Sciatic nerve (tissue), 2 donors: ENCODE data around the gene TMEM198. TPM values are rescaled to one million over a fixed set of nuclear protein-coding genes. Genes with fewer than 3 reads are reported as not detected.

ENCODE experiments used
- ATAC-seq: fragments of 200-7000 bp; cut with Tn5 transposase; one replicate; pipeline ENCODE4 v1.9.1; 2020; ENCODE audit warnings: mild to moderate bottlenecking, moderate library complexity
- DNase-seq: peaks from one replicate; pipeline ENCODE4 v3.0.0-alpha.2; 2020; ENCODE audit warnings: low spot score
- intact Hi-C: fragments of 100-400 bp; cut with DNase I; formaldehyde crosslinking; loops from one replicate; pipeline ENCODE4 v1.14.2; 2022
- total RNA-seq: library from RNA; stranded (reverse); fragmentation: NEBNext Ultra II Directional; extraction: Animal tissue kit (Norgen Biotek cat#: 25700); gene quantifications from one replicate; pipeline ENCODE4 v1.2.1, GENCODE V29; 2021
- donor health status: DM: no; HTN: no; CAD: no.
- donor health status: DM: no; HTN: no; CAD: no.

TMEM198 gene
- total RNA-seq, 1 donor from 2014 or later = 2.1 TPM

GRCh38 chr2:219555956-219556355 lies 12.1 kb downstream of the TMEM198 start:
- DNase-seq = no peak
- ATAC-seq = no peak
- intact Hi-C loops = no loop called here

GRCh38 chr2:219556413-219556812 lies 12.6 kb downstream of the TMEM198 start:
- intact Hi-C loops = no loop called here
- ATAC-seq (no peak), DNase-seq (no peak)

DNA sequence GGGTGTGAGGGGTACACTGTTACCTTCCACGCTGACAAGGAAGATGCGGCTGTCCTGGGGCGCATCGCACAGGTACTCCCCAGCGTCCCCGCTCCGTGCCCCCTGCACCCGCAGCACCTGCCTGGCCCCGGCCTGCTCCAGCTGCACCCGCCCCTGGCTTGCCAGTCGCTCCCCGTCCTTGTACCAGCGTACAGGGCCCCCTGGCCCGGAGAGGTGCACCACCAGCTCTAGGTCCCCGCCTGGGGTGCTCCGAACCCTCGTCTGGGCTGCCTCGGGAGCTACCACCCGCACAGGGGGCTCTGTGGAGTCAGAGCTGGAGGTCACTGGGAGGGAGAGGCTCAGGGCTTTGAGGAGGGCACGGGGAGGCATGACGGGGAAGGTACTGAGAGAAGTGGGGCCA lies 13.5 kb downstream of the TMEM198 start:
- DNase-seq = peak; percentile 60
- ATAC-seq = no peak
- intact Hi-C loops = no loop called here

- intact Hi-C loops = no loop called here
- ATAC-seq (no peak), DNase-seq (no peak)
Measured at GRCh38 chr2:219557791-219558785, 14.3 kb downstream of the TMEM198 start.

- intact Hi-C loops = no loop called here
- ATAC-seq (no peak), DNase-seq (no peak)
Measured at GRCh38 chr2:219559156-219559915, 15.5 kb downstream of the TMEM198 start.

GRCh38 chr2:219560037-219560892 lies 16.4 kb downstream of the TMEM198 start:
- intact Hi-C loops = no loop called here
- ATAC-seq = no peak
- DNase-seq = no peak

DNA sequence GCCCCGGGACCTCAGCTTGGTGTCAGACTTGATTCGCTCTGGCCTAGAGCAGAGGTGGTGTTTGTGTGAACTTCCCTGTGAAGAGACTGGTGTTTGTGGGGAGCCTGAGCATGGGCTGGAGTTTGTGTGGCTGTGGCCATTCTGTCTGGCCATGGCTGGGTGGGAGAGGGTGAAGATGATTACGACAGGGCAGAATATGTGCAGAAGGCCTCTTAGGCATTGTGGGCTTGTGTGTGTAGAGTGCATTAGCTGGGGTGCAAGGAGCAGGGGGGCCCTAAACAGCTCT lies 17.0 kb downstream of the TMEM198 start:
- intact Hi-C loops = no loop called here
- no peak for ATAC-seq

DNA sequence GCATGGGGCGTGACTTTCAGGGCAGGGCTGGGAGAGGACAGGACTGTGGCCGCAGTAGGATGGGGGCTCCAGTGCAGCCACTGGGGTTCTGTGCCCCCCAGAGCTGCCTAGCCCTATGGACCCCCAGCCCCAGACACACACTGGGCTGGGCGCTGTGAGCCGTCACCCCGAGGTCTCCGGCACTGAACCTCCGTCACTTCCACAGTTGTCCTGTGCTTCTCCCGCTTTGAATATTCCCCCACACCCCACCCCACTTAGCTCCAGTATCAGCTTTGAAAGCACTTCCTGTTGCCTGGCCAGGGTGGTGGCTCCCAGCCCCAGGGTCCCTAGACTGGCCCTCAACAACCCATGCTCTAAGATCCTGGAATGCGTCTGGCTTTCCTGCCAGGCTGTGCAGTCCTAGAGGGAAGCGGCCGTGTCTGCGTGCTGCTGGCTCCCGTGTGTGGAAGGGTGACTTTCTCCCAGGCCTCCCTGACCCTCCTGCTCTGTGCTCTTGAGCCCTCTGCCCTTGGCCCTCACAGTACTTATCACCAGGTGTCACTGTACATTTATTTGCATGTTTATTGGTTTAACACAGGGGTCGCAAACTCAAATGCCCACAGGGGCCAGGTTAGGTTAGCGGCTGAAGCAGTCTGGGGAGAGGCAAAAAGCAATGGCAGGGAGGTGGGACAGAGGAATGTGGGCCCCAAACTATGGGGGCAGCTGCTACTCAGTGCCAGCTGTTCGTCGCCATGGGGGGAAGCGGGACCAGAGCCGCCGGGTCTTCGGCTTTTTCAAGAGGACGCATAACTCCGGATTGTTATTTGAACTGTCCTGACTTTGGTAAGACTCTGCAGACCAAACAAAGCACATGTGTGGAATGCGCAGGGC lies 17.6 kb downstream of the TMEM198 start:
- ATAC-seq = no peak
- DNase-seq = no peak
- intact Hi-C loops = no loop called here

More for the DNA sequence above, 17.0 kb downstream of the TMEM198 start:
- no peak for DNase-seq

DNA sequence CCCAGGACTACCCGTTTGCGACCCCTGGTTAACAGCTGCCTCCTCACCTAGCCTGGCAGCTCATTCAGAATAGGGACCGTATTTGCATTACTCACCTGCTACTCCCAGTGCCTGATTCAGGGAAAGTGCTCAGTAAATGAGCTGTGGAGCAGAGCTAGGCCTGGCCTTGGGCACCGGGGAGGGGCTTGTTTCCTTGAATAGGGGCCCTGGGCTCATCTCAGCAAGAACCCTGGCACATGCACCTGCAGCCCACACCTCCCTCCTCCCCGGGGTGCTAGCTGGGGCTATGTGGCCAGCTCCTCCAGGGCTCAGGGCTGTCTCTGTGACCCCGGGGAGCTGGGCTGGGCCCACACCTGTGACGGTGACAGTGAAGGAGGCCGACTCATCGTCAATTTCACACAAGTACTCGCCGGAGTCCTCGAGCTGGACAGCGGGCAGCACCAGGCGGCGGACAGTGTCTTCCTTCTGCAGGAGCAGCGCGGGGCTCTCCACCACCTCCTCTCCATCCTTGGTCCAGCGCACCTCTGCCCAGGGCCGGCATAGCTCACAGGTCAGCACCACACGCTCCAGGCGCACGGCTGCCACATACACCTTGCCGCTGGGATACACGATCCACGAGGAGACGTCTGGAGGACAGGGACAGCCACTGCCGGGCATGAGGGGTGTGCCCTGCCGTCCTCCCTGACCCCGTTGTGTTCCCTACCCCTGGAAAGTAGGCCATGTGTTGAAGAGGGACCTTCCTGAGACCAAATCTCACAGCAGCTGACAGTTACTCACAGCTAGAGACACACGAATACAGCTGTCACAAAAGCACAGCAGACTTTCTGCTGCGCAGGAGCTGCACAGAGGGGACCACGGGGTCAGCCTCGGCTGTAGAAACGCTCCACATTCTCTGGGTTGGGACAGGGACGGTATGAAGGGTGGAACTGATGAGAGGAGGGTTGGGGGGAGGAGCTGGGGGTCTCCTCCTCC lies 18.5 kb downstream of the TMEM198 start:
- ATAC-seq = no peak
- intact Hi-C loops = no loop called here
- DNase-seq = no peak

- no peak for DNase-seq
- intact Hi-C loops = no loop called here
- ATAC-seq = no peak
Measured at GRCh38 chr2:219563271-219563928, 19.6 kb downstream of the TMEM198 start.

- intact Hi-C loops = no loop called here
- ATAC-seq (no peak), DNase-seq (no peak)
Measured at GRCh38 chr2:219565130-219566080, 21.6 kb downstream of the TMEM198 start.

DNA sequence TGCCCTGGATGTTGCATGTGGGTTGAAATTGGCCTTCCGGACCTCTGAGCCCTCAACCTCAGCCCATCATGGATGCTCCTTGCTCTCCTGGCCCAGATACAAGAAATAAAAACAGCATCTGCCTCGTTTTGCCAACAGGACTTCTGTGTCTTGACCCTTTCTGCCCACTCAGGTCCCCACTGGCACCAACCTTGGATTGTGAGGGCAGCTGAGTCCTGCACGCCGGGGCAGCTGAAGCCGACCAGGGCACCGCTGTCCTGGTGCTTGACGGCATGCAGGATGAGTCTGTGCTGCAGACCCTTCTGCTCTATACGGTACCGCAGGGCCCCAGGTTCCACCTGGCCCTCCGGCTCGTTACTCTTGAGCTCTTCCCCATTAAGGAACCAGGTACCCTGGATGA lies 22.8 kb downstream of the TMEM198 start:
- intact Hi-C loops = no loop called here
- DNase-seq = no peak

GRCh38 chr2:219567131-219567530 lies 23.3 kb downstream of the TMEM198 start:
- intact Hi-C loops = no loop called here
- ATAC-seq (no peak), DNase-seq (no peak)

More for the DNA sequence above, 22.8 kb downstream of the TMEM198 start:
- no peak for ATAC-seq

GRCh38 chr2:219567791-219568361 lies 24.0 kb downstream of the TMEM198 start:
- DNase-seq = no peak
- ATAC-seq = no peak
- intact Hi-C loops = no loop called here

DNA sequence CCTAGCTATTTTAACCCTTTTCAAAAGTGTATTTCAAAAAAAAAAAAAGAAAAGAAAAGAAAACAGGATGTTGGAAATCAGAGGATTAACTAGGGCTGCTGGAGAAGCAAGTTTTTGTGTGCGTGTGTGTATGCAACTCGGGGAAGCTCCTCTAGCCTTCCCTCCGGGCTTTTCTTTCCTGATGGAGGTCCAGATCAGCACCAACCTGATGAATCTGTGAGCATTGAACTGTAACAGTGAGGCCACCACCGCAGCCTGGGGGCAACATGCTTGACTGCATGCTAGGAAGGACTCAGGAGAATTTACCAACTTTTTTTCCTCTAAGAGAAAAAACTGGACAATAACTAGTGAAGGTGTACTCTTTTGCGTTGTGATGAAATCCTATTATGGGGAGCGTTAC lies 25.2 kb downstream of the TMEM198 start:
- ATAC-seq = no peak
- DNase-seq = no peak
- intact Hi-C loops = no loop called here
